IPS DF 4.7 (cell line): ENCODE measurements around the gene COL25A1.
"Not testable (repeated sequence)": the region's sequence is repeated elsewhere in the genome, so short reads cannot be mapped to it uniquely, and the experiment has no call there.

Experiments
- DNase-seq: peaks from one replicate; pipeline ENCODE4 v3.0.0-alpha.2; 2013; ENCODE audit warnings: low spot score; ENCODE audit errors: extremely low read depth

Gene COL25A1

GRCh38 chr4:108963910-108964309, 338.5 kb downstream of the COL25A1 start:
- DNase-seq: no peak

GRCh38 chr4:108959491-108959890, 343.0 kb downstream of the COL25A1 start:
- DNase-seq: no peak

GRCh38 chr4:108954880-108955279, 347.6 kb downstream of the COL25A1 start:
- no peak for DNase-seq

GRCh38 chr4:108953941-108954340, 348.5 kb downstream of the COL25A1 start:
- DNase-seq: no peak

GRCh38 chr4:108950158-108950915, 352.1 kb downstream of the COL25A1 start:
- no peak for DNase-seq

GRCh38 chr4:108947526-108947925, 354.9 kb downstream of the COL25A1 start:
- no peak for DNase-seq

- no peak for DNase-seq
These were observed 356.2 kb downstream of the COL25A1 start for GRCh38 chr4:108946237-108946636.

GRCh38 chr4:108943976-108944591, 358.4 kb downstream of the COL25A1 start:
- no peak for DNase-seq

- no peak for DNase-seq
These were observed 359.1 kb downstream of the COL25A1 start for GRCh38 chr4:108943371-108943770.

GRCh38 chr4:108941904-108942430, 360.5 kb downstream of the COL25A1 start:
- no peak for DNase-seq

- DNase-seq: no peak
These were observed 361.8 kb downstream of the COL25A1 start for GRCh38 chr4:108940634-108941033.

- DNase-seq: no peak
These were observed 362.3 kb downstream of the COL25A1 start for GRCh38 chr4:108940149-108940548.

GRCh38 chr4:108937066-108937465, 365.4 kb downstream of the COL25A1 start:
- no peak for DNase-seq

GRCh38 chr4:108933925-108934324, 368.5 kb downstream of the COL25A1 start:
- not testable (repeated sequence) for DNase-seq

GRCh38 chr4:108933046-108933445, 369.4 kb downstream of the COL25A1 start:
- no peak for DNase-seq

- no peak for DNase-seq
These were observed 370.5 kb downstream of the COL25A1 start for GRCh38 chr4:108931926-108932325.

- DNase-seq: no peak
These were observed 372.3 kb downstream of the COL25A1 start for GRCh38 chr4:108930186-108930585.

GRCh38 chr4:108926781-108927180, 375.7 kb downstream of the COL25A1 start:
- DNase-seq: no peak

GRCh38 chr4:108926061-108926460, 376.4 kb downstream of the COL25A1 start:
- no peak for DNase-seq

GRCh38 chr4:108922191-108922590, 380.3 kb downstream of the COL25A1 start:
- no peak for DNase-seq

- DNase-seq: no peak
These were observed 381.9 kb downstream of the COL25A1 start for GRCh38 chr4:108920395-108921087.

- DNase-seq: no peak
These were observed 383.1 kb downstream of the COL25A1 start for GRCh38 chr4:108919226-108919893.
